NCI-H345 treated with DMSO at 0.1 percent for 48 hours (cell line): ENCODE data around the gene RLN2.

ENCODE experiments used
- DNase-seq: peaks from one replicate; lab custom pipeline; 2025; ENCODE audit not compliant: unreplicated experiment; lab: John Stamatoyannopoulos, UW

Gene RLN2

GRCh38 chr9:5269249-5269715, 35.2 kb downstream of the RLN2 start:
- no peak for DNase-seq

- DNase-seq, result no peak
These were observed 38.6 kb downstream of the RLN2 start for GRCh38 chr9:5265939-5266338.

- no peak for DNase-seq
These were observed 40.3 kb downstream of the RLN2 start for GRCh38 chr9:5264219-5264595.

GRCh38 chr9:5263351-5264218, 40.9 kb downstream of the RLN2 start:
- no peak for DNase-seq
